NCI-H2227 (cell line): ENCODE measurements around the gene SIGMAR1.

Experiments
- DNase-seq: peaks from one replicate; lab custom pipeline; 2025; ENCODE audit not compliant: unreplicated experiment; lab: John Stamatoyannopoulos, UW

Gene SIGMAR1

GRCh38 chr9:34606190-34606589 lies 31.4 kb downstream of the SIGMAR1 start:
- no peak for DNase-seq

GRCh38 chr9:34603610-34604231 lies 33.9 kb downstream of the SIGMAR1 start:
- DNase-seq: peak; percentile 87

GRCh38 chr9:34601937-34602573 lies 35.5 kb downstream of the SIGMAR1 start:
- no peak for DNase-seq

GRCh38 chr9:34600908-34601307 lies 36.7 kb downstream of the SIGMAR1 start:
- no peak for DNase-seq

GRCh38 chr9:34599546-34599945 lies 38.0 kb downstream of the SIGMAR1 start:
- no peak for DNase-seq

- no peak for DNase-seq
Observed at GRCh38 chr9:34594177-34594576, 43.4 kb downstream of the SIGMAR1 start.

- no peak for DNase-seq
Observed at GRCh38 chr9:34592895-34593601, 44.5 kb downstream of the SIGMAR1 start.

- DNase-seq: no peak
Observed at GRCh38 chr9:34591917-34592866, 45.4 kb downstream of the SIGMAR1 start.

GRCh38 chr9:34591248-34591916 lies 46.2 kb downstream of the SIGMAR1 start:
- DNase-seq: peak; percentile 79

GRCh38 chr9:34590381-34591247 lies 47.0 kb downstream of the SIGMAR1 start:
- DNase-seq: no peak

GRCh38 chr9:34589636-34590380 lies 47.8 kb downstream of the SIGMAR1 start, which contains the start of gene CNTFR:
Gene CNTFR (minus strand): TSS chr9:34589724. CDS start chr9:34568981, 20,743 bp downstream.
- DNase-seq: peak; percentile 76

GRCh38 chr9:34588671-34589635 lies 48.6 kb downstream of the SIGMAR1 start:
- DNase-seq: peak; percentile 38

- no peak for DNase-seq
Observed at GRCh38 chr9:34587271-34587670, 50.3 kb downstream of the SIGMAR1 start.

- no peak for DNase-seq
Observed at GRCh38 chr9:34585946-34586669, 51.5 kb downstream of the SIGMAR1 start.

GRCh38 chr9:34584970-34585369 lies 52.6 kb downstream of the SIGMAR1 start:
- no peak for DNase-seq
